HCT116 (cell line): ENCODE results near the gene RIT1. TPM values are rescaled to one million over a fixed set of nuclear protein-coding genes. Genes with fewer than 3 reads are reported as not detected.

Source experiments
- ATAC-seq: fragments of 200-7000 bp; cut with Tn5 transposase; 2 replicates; pipeline ENCODE4 v1.9.1; 2020; ENCODE audit warnings: mild to moderate bottlenecking, moderate library complexity
- BruUV-seq: library from RNA; stranded (reverse); fragments of 400-500 nt; replicated peaks from 2 replicates; lab custom pipeline; 2021; lab: Mats Ljungman, UMichigan
- CTCF ChIA-PET: fragments of 300-600 bp; sonication (Branson Sonifier 250); formaldehyde crosslinking; loops from one replicate; lab custom pipeline; 2021; ENCODE audit warnings: antibody characterized with exemption; lab: Charles Lee
- POLR2A ChIA-PET: fragments of 300-600, 350-600 bp; sonication (Branson Sonifier 250); formaldehyde crosslinking; loops from one replicate; lab custom pipeline; 2021; ENCODE audit warnings: antibody characterized with exemption; lab: Charles Lee
- RAD21 ChIA-PET, 2 experiments: fragments of 300-600 bp; sonication (Branson Sonifier 250); formaldehyde crosslinking; loops; one replicate each; lab custom pipeline; 2023; ENCODE audit warnings: low total read pairs in 2 of 2; ENCODE audit not compliant: uncharacterized antibody in 2 of 2, unreplicated experiment in 2 of 2, low non-redundant PET in 1 of 2; lab: Charles Lee
- DNase-seq: peaks from one replicate; pipeline ENCODE4 v3.0.0-alpha.2; 2010; ENCODE audit warnings: low read depth, low spot score
- H2AFZ ChIP-seq: fragments of 200-600 bp; shearing (Covaris generic), sonication (generic); 2 replicates; pipeline ENCODE4 v1.6.1; 2017; ENCODE audit warnings: low read depth, mixed run types, mixed read lengths, antibody characterized with exemption, low read length; ENCODE audit not compliant: poor library complexity, severe bottlenecking
- H3K27ac ChIP-seq: 2 replicates; pipeline ENCODE4 v1.5.1; 2012; ENCODE audit warnings: low read depth, low read length
- H3K27me3 ChIP-seq: fragments of 200-600 bp; sonication (generic); 2 replicates; pipeline ENCODE4 v1.6.1; 2016; ENCODE audit warnings: mixed run types, low read length, mixed read lengths; ENCODE audit not compliant: insufficient read depth
- H3K36me3 ChIP-seq, 2 experiments: fragments of 200-500 bp in 1 of 2; fragments of 200-600 bp in 1 of 2; sonication (Bioruptor generic) in 1 of 2; sonication (generic) in 1 of 2; 2 replicates each; pipeline versions ENCODE4 v1.5.1 to v1.6.1; 2014 to 2016; ENCODE audit warnings: low read length in 2 of 2, inconsistent platforms in 1 of 2, mixed read lengths in 1 of 2, mixed run types in 1 of 2; ENCODE audit not compliant: insufficient read depth in 2 of 2, control insufficient read depth in 1 of 2
- H3K4me1 ChIP-seq, 2 experiments: fragments of 200-600 bp in 1 of 2; sonication (generic) in 1 of 2; 2 replicates each; pipeline versions ENCODE4 v1.5.1 to v1.6.1; 2012 to 2017; ENCODE audit warnings: low read length in 2 of 2, inconsistent platforms in 1 of 2, mild to moderate bottlenecking in 1 of 2, mixed read lengths in 1 of 2, mixed run types in 1 of 2, moderate library complexity in 1 of 2; ENCODE audit not compliant: insufficient read depth in 2 of 2, control insufficient read depth in 1 of 2
- H3K4me2 ChIP-seq: fragments of 200-600 bp; sonication (generic); 2 replicates; pipeline ENCODE4 v1.6.1; 2017; ENCODE audit warnings: mixed run types, low read length, mixed read lengths
- H3K4me3 ChIP-seq, 2 experiments: fragments of 200-600 bp in 1 of 2; sonication (generic) in 1 of 2; replicated peaks in 1 of 2; 2 replicates each; pipeline ENCODE4 v1.5.1; 2011 to 2016; ENCODE audit warnings: low read length in 2 of 2, control low read depth in 1 of 2, low read depth in 1 of 2, mild to moderate bottlenecking in 1 of 2, mixed read lengths in 1 of 2, mixed run types in 1 of 2
- H3K79me2 ChIP-seq: fragments of 200-600 bp; sonication (generic); 2 replicates; pipeline ENCODE4 v1.6.1; 2017; ENCODE audit warnings: mild to moderate bottlenecking, mixed run types, low read length, moderate library complexity, mixed read lengths; ENCODE audit not compliant: insufficient read depth
- H3K9ac ChIP-seq: fragments of 200-600 bp; sonication (generic); 2 replicates; pipeline ENCODE4 v1.6.1; 2016; ENCODE audit warnings: low read length, mixed read lengths
- H3K9me2 ChIP-seq: fragments of 200-600 bp; sonication (generic), shearing (Covaris generic); 2 replicates; pipeline ENCODE4 v1.6.1; 2017; ENCODE audit warnings: mixed run types, mild to moderate bottlenecking, moderate library complexity; ENCODE audit not compliant: insufficient read depth
- H3K9me3 ChIP-seq, 2 experiments: fragments of 200-500 bp in 1 of 2; fragments of 200-600 bp in 1 of 2; sonication (Bioruptor generic) in 1 of 2; sonication (generic) in 1 of 2; 2 replicates each; pipeline ENCODE4 v1.6.1; 2014 to 2017; ENCODE audit warnings: low read length in 2 of 2, mixed read lengths in 2 of 2, inconsistent platforms in 1 of 2, low read depth in 1 of 2, mild to moderate bottlenecking in 1 of 2, mixed run types in 1 of 2, moderate library complexity in 1 of 2; ENCODE audit not compliant: control insufficient read depth in 1 of 2, insufficient read depth in 1 of 2
- H4K20me1 ChIP-seq: fragments of 200-600 bp; sonication (generic), shearing (Covaris generic); 2 replicates; pipeline ENCODE4 v1.6.1; 2017; ENCODE audit warnings: mixed run types, mild to moderate bottlenecking, moderate library complexity; ENCODE audit not compliant: insufficient read depth
- FOSL1 ChIP-seq: IDR thresholded peaks from 2 replicates; pipeline ENCODE4 v1.6.1; 2012; ENCODE audit warnings: low read depth
- YY1 ChIP-seq: IDR thresholded peaks from 2 replicates; pipeline ENCODE4 v1.6.1; 2011; ENCODE audit warnings: low read length, low read depth, moderate library complexity, mild to moderate bottlenecking; ENCODE audit not compliant: insufficient replicate concordance; ENCODE audit errors: extremely low read depth
- intact Hi-C: fragments of 100-400 bp; cut with micrococcal nuclease; formaldehyde crosslinking; loops from 2 replicates; pipeline ENCODE4 v1.10.0; 2022
- total RNA-seq: library from RNA; stranded (reverse); gene quantifications from one replicate; pipeline ENCODE4 v1.2.1, GENCODE V29; 2021; ENCODE audit not compliant: unreplicated experiment
- TF ChIP-seq, protein P1 (sequence below), 3 experiments: fragments of 200-600 bp in 1 of 3; sonication (generic) in 1 of 3; IDR thresholded peaks in 2 of 3; conservative IDR thresholded peaks in 1 of 3; 2 replicates each; pipeline ENCODE4 v1.5.1; 2012 to 2017; ENCODE audit warnings: low read depth in 2 of 3, low read length in 2 of 3, antibody characterized with exemption in 1 of 3, borderline replicate concordance in 1 of 3, control low read depth in 1 of 3, mild to moderate bottlenecking in 1 of 3, mixed read lengths in 1 of 3, mixed run types in 1 of 3, moderate library complexity in 1 of 3; ENCODE audit not compliant: insufficient read depth in 1 of 3

Gene RIT1
- total RNA-seq, 1 experiment from 2014 or later, result 10.2 TPM

DNA sequence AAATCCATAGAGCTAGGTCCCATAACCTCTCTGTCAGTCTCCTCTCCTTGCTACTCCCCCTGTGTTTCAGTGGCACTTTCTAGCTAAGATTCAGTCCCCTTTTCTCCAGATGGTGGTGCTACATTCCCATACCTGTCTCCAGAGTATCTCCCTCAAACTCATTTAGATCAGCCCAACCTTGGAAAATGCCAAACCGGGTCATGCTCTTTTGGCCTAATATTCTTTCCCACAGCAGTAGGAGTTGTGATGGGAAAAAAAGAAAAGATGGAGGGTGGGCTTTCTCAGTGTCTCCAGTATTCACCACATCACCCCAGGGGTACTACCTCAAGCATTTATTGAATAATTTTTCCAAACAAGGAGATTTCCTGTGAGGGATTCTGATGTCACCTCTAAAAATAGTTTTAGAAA, 27.1 kb upstream of the RIT1 start:
- ATAC-seq (peak; percentile 30; the same call in 1 of the 2 replicates), DNase-seq (peak; percentile 71)
- no peak for TF ChIP-seq FOSL1
- TF ChIP-seq YY1, result peak; percentile 4
- TF ChIP-seq, protein P1, sequence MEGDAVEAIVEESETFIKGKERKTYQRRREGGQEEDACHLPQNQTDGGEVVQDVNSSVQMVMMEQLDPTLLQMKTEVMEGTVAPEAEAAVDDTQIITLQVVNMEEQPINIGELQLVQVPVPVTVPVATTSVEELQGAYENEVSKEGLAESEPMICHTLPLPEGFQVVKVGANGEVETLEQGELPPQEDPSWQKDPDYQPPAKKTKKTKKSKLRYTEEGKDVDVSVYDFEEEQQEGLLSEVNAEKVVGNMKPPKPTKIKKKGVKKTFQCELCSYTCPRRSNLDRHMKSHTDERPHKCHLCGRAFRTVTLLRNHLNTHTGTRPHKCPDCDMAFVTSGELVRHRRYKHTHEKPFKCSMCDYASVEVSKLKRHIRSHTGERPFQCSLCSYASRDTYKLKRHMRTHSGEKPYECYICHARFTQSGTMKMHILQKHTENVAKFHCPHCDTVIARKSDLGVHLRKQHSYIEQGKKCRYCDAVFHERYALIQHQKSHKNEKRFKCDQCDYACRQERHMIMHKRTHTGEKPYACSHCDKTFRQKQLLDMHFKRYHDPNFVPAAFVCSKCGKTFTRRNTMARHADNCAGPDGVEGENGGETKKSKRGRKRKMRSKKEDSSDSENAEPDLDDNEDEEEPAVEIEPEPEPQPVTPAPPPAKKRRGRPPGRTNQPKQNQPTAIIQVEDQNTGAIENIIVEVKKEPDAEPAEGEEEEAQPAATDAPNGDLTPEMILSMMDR (IDR thresholded peaks at IDR 0.05 in 2 of 3, conservative IDR thresholded peaks at IDR 0.05 in 1 of 3; ENCODE audit: borderline replicate concordance in 1 of 3, insufficient read depth in 1 of 3, low read depth in 2 of 3, low read length in 2 of 3), result peak in 2 of 3 experiments; percentile 77; a peak in 4 of 6 replicates
- Histone ChIP-seq H3K27ac (no peak overlapping the region; the same call in 1 of the 2 replicates), H3K36me3 (peaks cover 0 to 4% of the 10 kb centered on the region in 2 experiments; a peak in 1 of 4 replicates), H3K9me3 (no peaks in the 10 kb centered on the region), H3K4me2 (no peak overlapping the region), H2AFZ (peak overlapping the region; percentile 85), H4K20me1 (no peaks in the 10 kb centered on the region), H3K4me3 (no peak overlapping the region), H3K9me2 (no peaks in the 10 kb centered on the region), H3K27me3 (no peaks in the 10 kb centered on the region), H3K79me2 (peaks cover 10% of the 10 kb centered on the region), H3K9ac (peak overlapping the region; percentile 21; the same call in 1 of the 2 replicates), H3K4me1 (peaks cover 46 to 66% of the 10 kb centered on the region in 2 experiments)
- POLR2A ChIA-PET, result interaction anchor here (0.6 to 3.4 kb wide), 6 partner anchors 32 to 128 kb away, joined by 3 to 20 read pairs (median 4); partner anchors contain the start of gene ARHGEF2
- BruUV-seq, result no TSS peak
- intact Hi-C loops, result loop anchor here (1.0 to 5.0 kb wide), 2 partner anchors 51 to 194 kb away; no protein-coding TSS in a partner anchor
- CTCF ChIA-PET, result interaction anchor here (0.6 to 3.0 kb wide), 13 partner anchors 14 to 192 kb away, joined by 3 to 35 read pairs (median 4); partner anchors contain the start of genes ARHGEF2 and RAB25
- RAD21 ChIA-PET, result interaction anchor here (0.7 to 2.6 kb wide), 4 partner anchors 51 to 192 kb away, joined by 3 to 18 read pairs (median 8); no protein-coding TSS in a partner anchor
